Astrocyte (in vitro differentiated cells and primary cell): Measurements from ENCODE around the gene UBE2F. TPM values are rescaled to one million over a fixed set of nuclear protein-coding genes. Genes with fewer than 3 reads are reported as not detected.

Source experiments
- DNase-seq: peaks from one replicate; pipeline ENCODE4 v3.0.0-alpha.2; 2010; ENCODE audit warnings: low read depth
- FAIRE-seq: peaks from 2 replicates; lab custom pipeline; 2011; peaks lifted over from hg19 to GRCh38; lab: Jason Lieb, UNC
- H2AFZ ChIP-seq: 2 replicates; pipeline ENCODE4 v1.6.0; 2012; ENCODE audit warnings: low read depth, low read length, inconsistent platforms
- H3K27ac ChIP-seq: 2 replicates; pipeline ENCODE4 v1.5.1; 2011; ENCODE audit warnings: low read depth, low read length, inconsistent platforms
- H3K27me3 ChIP-seq: 2 replicates; pipeline ENCODE4 v1.6.0; 2011; ENCODE audit warnings: low read length, inconsistent platforms; ENCODE audit not compliant: insufficient read depth
- H3K36me3 ChIP-seq: 2 replicates; pipeline ENCODE4 v1.5.1; 2011; ENCODE audit warnings: low read length, inconsistent platforms; ENCODE audit not compliant: insufficient read depth
- H3K4me1 ChIP-seq: 2 replicates; pipeline ENCODE4 v1.5.1; 2011; ENCODE audit warnings: low read length, inconsistent platforms; ENCODE audit not compliant: insufficient read depth
- H3K4me2 ChIP-seq: 2 replicates; pipeline ENCODE4 v1.6.0; 2012; ENCODE audit warnings: low read length, inconsistent platforms
- H3K4me3 ChIP-seq: 2 replicates; pipeline ENCODE4 v1.5.1; 2011; ENCODE audit warnings: low read depth, mild to moderate bottlenecking, low read length, inconsistent platforms; ENCODE audit not compliant: insufficient read depth
- H3K79me2 ChIP-seq: 2 replicates; pipeline ENCODE4 v1.6.0; 2012; ENCODE audit warnings: mild to moderate bottlenecking, low read length, inconsistent platforms; ENCODE audit not compliant: insufficient read depth
- H3K9ac ChIP-seq: 2 replicates; pipeline ENCODE4 v1.6.0; 2012; ENCODE audit warnings: mild to moderate bottlenecking, low read length, inconsistent platforms
- H3K9me3 ChIP-seq: 2 replicates; pipeline ENCODE4 v1.5.1; 2012; ENCODE audit warnings: low read depth, mild to moderate bottlenecking, low read length, inconsistent platforms; ENCODE audit not compliant: insufficient read depth
- H4K20me1 ChIP-seq: 2 replicates; pipeline ENCODE4 v1.6.0; 2012; ENCODE audit warnings: low read length, inconsistent platforms; ENCODE audit not compliant: insufficient read depth
- H3K27ac Mint-ChIP-seq: one replicate; pipeline ENCODE4 v1.8.0; 2021; ENCODE audit warnings: mild to moderate bottlenecking, mixed read lengths; ENCODE audit not compliant: unreplicated experiment
- H3K27me3 Mint-ChIP-seq: one replicate; pipeline ENCODE4 v1.8.0; 2021; ENCODE audit warnings: low read depth, mixed read lengths; ENCODE audit not compliant: unreplicated experiment
- H3K36me3 Mint-ChIP-seq: one replicate; pipeline ENCODE4 v1.8.0; 2021; ENCODE audit warnings: low read depth, mixed read lengths; ENCODE audit not compliant: unreplicated experiment
- H3K4me1 Mint-ChIP-seq: one replicate; pipeline ENCODE4 v1.8.0; 2021; ENCODE audit warnings: low read depth, mixed read lengths; ENCODE audit not compliant: unreplicated experiment
- H3K4me3 Mint-ChIP-seq: one replicate; pipeline ENCODE4 v1.8.0; 2021; ENCODE audit warnings: mild to moderate bottlenecking, moderate library complexity, mixed read lengths; ENCODE audit not compliant: unreplicated experiment
- H3K9me3 Mint-ChIP-seq: one replicate; pipeline ENCODE4 v1.8.0; 2021; ENCODE audit warnings: mild to moderate bottlenecking, mixed read lengths; ENCODE audit not compliant: unreplicated experiment
- CTCF ChIP-seq: IDR thresholded peaks from 2 replicates; pipeline ENCODE4 v1.5.1; 2011; ENCODE audit warnings: low read depth, mild to moderate bottlenecking, inconsistent platforms, low read length, moderate library complexity; ENCODE audit not compliant: insufficient read depth
- EZH2 ChIP-seq: IDR thresholded peaks from 2 replicates; pipeline ENCODE4 v1.6.1; 2012; ENCODE audit warnings: mild to moderate bottlenecking, low read length, inconsistent platforms; ENCODE audit not compliant: insufficient read depth
- total RNA-seq: library from RNA; stranded (reverse); gene quantifications from 2 replicates; pipeline ENCODE4 v1.2.1, GENCODE V29; 2021

The UBE2F gene
- total RNA-seq, 1 donor from 2014 or later: 67.1 TPM

GRCh38 chr2:238043851-238044250, 77.0 kb downstream of the UBE2F start:
- no peak for FAIRE-seq
- no peaks in the 10 kb centered on the region for H3K27me3 Mint-ChIP-seq

GRCh38 chr2:238045575-238045974, 78.8 kb downstream of the UBE2F start:
- Histone ChIP-seq H3K9me3 (no peaks in the 10 kb centered on the region), H3K4me2 (no peak overlapping the region), H3K9ac (no peak overlapping the region), H3K27me3 (no peaks in the 10 kb centered on the region), H3K27ac (no peak overlapping the region), H3K79me2 (no peaks in the 10 kb centered on the region), H3K36me3 (peaks cover 12% of the 10 kb centered on the region), H2AFZ (no peak overlapping the region), H3K4me1 (no peaks in the 10 kb centered on the region), H4K20me1 (no peaks in the 10 kb centered on the region), H3K4me3 (no peak overlapping the region)
- peaks cover 22% of the 10 kb centered on the region for H3K36me3 Mint-ChIP-seq
- no peak overlapping the region for H3K4me3 Mint-ChIP-seq
- DNase-seq (no peak), FAIRE-seq (no peak)
- H3K9me3 Mint-ChIP-seq: peaks cover 5% of the 10 kb centered on the region
- H3K27ac Mint-ChIP-seq: no peak overlapping the region
- TF ChIP-seq CTCF (no peak), EZH2 (no peak)
- no peaks in the 10 kb centered on the region for H3K27me3 Mint-ChIP-seq
- H3K4me1 Mint-ChIP-seq: no peaks in the 10 kb centered on the region

More at GRCh38 chr2:238043851-238044250, 77.0 kb downstream of the UBE2F start:
- no peaks in the 10 kb centered on the region for H4K20me1 ChIP-seq
- H3K4me2 ChIP-seq: no peak overlapping the region
- Mint-ChIP-seq H3K4me1 (no peaks in the 10 kb centered on the region), H3K27ac (no peak overlapping the region), H3K9me3 (peaks cover 5% of the 10 kb centered on the region), H3K4me3 (no peak overlapping the region), H3K36me3 (peaks cover 28% of the 10 kb centered on the region)
- no peaks in the 10 kb centered on the region for H3K79me2 ChIP-seq
- H3K9me3 ChIP-seq: no peaks in the 10 kb centered on the region
- H3K27ac ChIP-seq: no peak overlapping the region
- H3K9ac ChIP-seq: no peak overlapping the region
- H3K4me1 ChIP-seq: no peaks in the 10 kb centered on the region
- H3K36me3 ChIP-seq: peaks cover 12% of the 10 kb centered on the region
- H3K4me3 ChIP-seq: no peak overlapping the region
- no peak for DNase-seq
- no peak for TF ChIP-seq EZH2
- H3K27me3 ChIP-seq: no peaks in the 10 kb centered on the region
- no peak overlapping the region for H2AFZ ChIP-seq

GRCh38 chr2:238046725-238047270, 80.0 kb downstream of the UBE2F start:
- no peaks in the 10 kb centered on the region for H3K27me3 ChIP-seq

More at GRCh38 chr2:238046725-238047270, 80.0 kb downstream of the UBE2F start:
- Histone ChIP-seq H3K36me3 (peaks cover 7% of the 10 kb centered on the region), H3K9ac (no peak overlapping the region), H2AFZ (no peak overlapping the region), H3K4me2 (no peak overlapping the region), H3K9me3 (no peaks in the 10 kb centered on the region), H4K20me1 (no peaks in the 10 kb centered on the region), H3K4me1 (no peaks in the 10 kb centered on the region), H3K79me2 (no peaks in the 10 kb centered on the region), H3K4me3 (no peak overlapping the region), H3K27ac (no peak overlapping the region)
- no peaks in the 10 kb centered on the region for H3K27me3 Mint-ChIP-seq
- no peak for FAIRE-seq
- H3K9me3 Mint-ChIP-seq: peaks cover 5% of the 10 kb centered on the region
- H3K36me3 Mint-ChIP-seq: peaks cover 15% of the 10 kb centered on the region
- no peaks in the 10 kb centered on the region for H3K4me1 Mint-ChIP-seq
- no peak overlapping the region for H3K4me3 Mint-ChIP-seq
- no peak for DNase-seq
- no peak for TF ChIP-seq EZH2
- TF ChIP-seq CTCF: no peak
- H3K27ac Mint-ChIP-seq: no peak overlapping the region
